ENCODE measurements around the gene STK39. TPM values are rescaled to one million over a fixed set of nuclear protein-coding genes. Genes with fewer than 3 reads are reported as not detected.

Gene STK39
- total RNA-seq, 1 donor from 2014 or later: 28.2 TPM

- no peak overlapping the region for H3K4me3 Mint-ChIP-seq
- peaks cover 8% of the 10 kb centered on the region for H3K4me1 Mint-ChIP-seq
- no peak for DNase-seq (ENCODE audit: low read depth, low spot score)
- H3K9me3 Mint-ChIP-seq: peaks cover 3% of the 10 kb centered on the region
- H3K27ac Mint-ChIP-seq (ENCODE audit: unreplicated experiment): no peak overlapping the region
- no peaks in the 10 kb centered on the region for H3K27me3 Mint-ChIP-seq (ENCODE audit: low read depth)
- TF ChIP-seq CTCF (conservative IDR thresholded peaks at IDR 0.05): no peak
- peaks cover 26% of the 10 kb centered on the region for H3K36me3 Mint-ChIP-seq (ENCODE audit: low read depth)
Measured at GRCh38 chr2:168005586-168005985, 241.8 kb downstream of the STK39 start.

- H3K9me3 Mint-ChIP-seq: peaks cover 3% of the 10 kb centered on the region
- H3K36me3 Mint-ChIP-seq (ENCODE audit: low read depth): peaks cover 25% of the 10 kb centered on the region
- TF ChIP-seq CTCF (conservative IDR thresholded peaks at IDR 0.05): no peak
- H3K27me3 Mint-ChIP-seq (ENCODE audit: low read depth): no peaks in the 10 kb centered on the region
- DNase-seq (ENCODE audit: low read depth, low spot score): no peak
- H3K27ac Mint-ChIP-seq (ENCODE audit: unreplicated experiment): no peak overlapping the region
- no peak overlapping the region for H3K4me3 Mint-ChIP-seq
- peaks cover 8% of the 10 kb centered on the region for H3K4me1 Mint-ChIP-seq
Measured at GRCh38 chr2:168003876-168004275, 243.5 kb downstream of the STK39 start.

GRCh38 chr2:168002021-168002553 lies 245.3 kb downstream of the STK39 start:
- no peaks in the 10 kb centered on the region for H3K27me3 Mint-ChIP-seq (ENCODE audit: low read depth)
- H3K27ac Mint-ChIP-seq (ENCODE audit: unreplicated experiment): no peak overlapping the region
- no peak for DNase-seq (ENCODE audit: low read depth, low spot score)
- no peak overlapping the region for H3K4me3 Mint-ChIP-seq
- H3K9me3 Mint-ChIP-seq: peaks cover 6% of the 10 kb centered on the region
- no peak for TF ChIP-seq CTCF (conservative IDR thresholded peaks at IDR 0.05)
- H3K36me3 Mint-ChIP-seq (ENCODE audit: low read depth): peaks cover 22% of the 10 kb centered on the region
- peaks cover 8% of the 10 kb centered on the region for H3K4me1 Mint-ChIP-seq

- no peak overlapping the region for H3K4me3 Mint-ChIP-seq
- H3K27ac Mint-ChIP-seq (ENCODE audit: unreplicated experiment): no peak overlapping the region
- no peak for DNase-seq (ENCODE audit: low read depth, low spot score)
- H3K27me3 Mint-ChIP-seq (ENCODE audit: low read depth): no peaks in the 10 kb centered on the region
- H3K36me3 Mint-ChIP-seq (ENCODE audit: low read depth): peaks cover 6% of the 10 kb centered on the region
- H3K9me3 Mint-ChIP-seq: no peaks in the 10 kb centered on the region
- no peaks in the 10 kb centered on the region for H3K4me1 Mint-ChIP-seq
- TF ChIP-seq CTCF (conservative IDR thresholded peaks at IDR 0.05): no peak
Measured at GRCh38 chr2:167992278-167992677, 255.1 kb downstream of the STK39 start.

- no peak overlapping the region for H3K27ac Mint-ChIP-seq (ENCODE audit: unreplicated experiment)
Measured at GRCh38 chr2:167990062-167990461, 257.3 kb downstream of the STK39 start.

More at GRCh38 chr2:167990062-167990461, 257.3 kb downstream of the STK39 start:
- H3K9me3 Mint-ChIP-seq: no peaks in the 10 kb centered on the region
- TF ChIP-seq CTCF (conservative IDR thresholded peaks at IDR 0.05): no peak
- H3K27me3 Mint-ChIP-seq (ENCODE audit: low read depth): no peaks in the 10 kb centered on the region
- H3K4me1 Mint-ChIP-seq: no peaks in the 10 kb centered on the region
- H3K4me3 Mint-ChIP-seq: no peak overlapping the region
- peaks cover 2% of the 10 kb centered on the region for H3K36me3 Mint-ChIP-seq (ENCODE audit: low read depth)
- DNase-seq (ENCODE audit: low read depth, low spot score): no peak

Data from neural crest cell (in vitro differentiated cells).